HG03064 (cell line): ENCODE data around the gene MANF.
"Not testable (repeated sequence)": the region's sequence is repeated elsewhere in the genome, so short reads cannot be mapped to it uniquely, and the experiment has no call there.

Experiments used
- ATAC-seq: cut with Tn5 transposase; IDR thresholded peaks from one replicate; pipeline ENCODE4 v1.9.1; 2021; ENCODE audit warnings: low read depth; ENCODE audit not compliant: unreplicated experiment

Gene MANF

GRCh38 chr3:51384726-51385473 lies at the start of gene MANF:
Gene MANF (plus strand): TSS chr3:51385291. CDS start chr3:51385343, 52 bp downstream.
- peak; percentile 94 for ATAC-seq

- no peak for ATAC-seq
Measured at GRCh38 chr3:51336261-51336660, 48.8 kb upstream of the MANF start.

GRCh38 chr3:51337666-51338065 lies 47.4 kb upstream of the MANF start:
- no peak for ATAC-seq

GRCh38 chr3:51338632-51339031 lies 46.5 kb upstream of the MANF start:
- ATAC-seq, result no peak

- ATAC-seq, result no peak
Measured at GRCh38 chr3:51340013-51340829, 44.9 kb upstream of the MANF start.

- ATAC-seq, result no peak
Measured at GRCh38 chr3:51340989-51341636, 44.0 kb upstream of the MANF start.

- no peak for ATAC-seq
Measured at GRCh38 chr3:51343918-51344687, 41.0 kb upstream of the MANF start.

- no peak for ATAC-seq
Measured at GRCh38 chr3:51350751-51351150, 34.3 kb upstream of the MANF start.

- ATAC-seq, result no peak
Measured at GRCh38 chr3:51353131-51353530, 32.0 kb upstream of the MANF start.

- ATAC-seq, result no peak
Measured at GRCh38 chr3:51353691-51354090, 31.4 kb upstream of the MANF start.

- ATAC-seq, result no peak
Measured at GRCh38 chr3:51354172-51354571, 30.9 kb upstream of the MANF start.

GRCh38 chr3:51354731-51355615 lies 30.1 kb upstream of the MANF start:
- no peak for ATAC-seq

- ATAC-seq, result no peak
Measured at GRCh38 chr3:51355891-51356578, 29.1 kb upstream of the MANF start.

- ATAC-seq, result no peak
Measured at GRCh38 chr3:51357856-51358255, 27.2 kb upstream of the MANF start.

GRCh38 chr3:51358981-51359380 lies 26.1 kb upstream of the MANF start:
- no peak for ATAC-seq

- ATAC-seq, result no peak
Measured at GRCh38 chr3:51360806-51361205, 24.3 kb upstream of the MANF start.

GRCh38 chr3:51361746-51362145 lies 23.3 kb upstream of the MANF start:
- no peak for ATAC-seq

- no peak for ATAC-seq
Measured at GRCh38 chr3:51362476-51362875, 22.6 kb upstream of the MANF start.

GRCh38 chr3:51368276-51368675 lies 16.8 kb upstream of the MANF start:
- not testable (repeated sequence) for ATAC-seq
